IPS-18c (cell line): ENCODE data around the gene PGAP6.
"Not testable (repeated sequence)": the region's sequence is repeated elsewhere in the genome, so short reads cannot be mapped to it uniquely, and the experiment has no call there.

Source experiments
- H3K4me3 ChIP-seq: 2 replicates; pipeline ENCODE4 v1.7.0; 2013; ENCODE audit warnings: low read depth, mild to moderate bottlenecking, low read length, moderate library complexity; ENCODE audit not compliant: insufficient read depth
- H3K9me3 ChIP-seq: one replicate; pipeline ENCODE4 v1.6.1; 2013; ENCODE audit warnings: mild to moderate bottlenecking, low read length, moderate library complexity; ENCODE audit not compliant: control insufficient read depth, insufficient read depth

PGAP6 gene

GRCh38 chr16:362702-362999 lies 19.1 kb downstream of the PGAP6 start:
- not testable (repeated sequence) for H3K4me3 ChIP-seq, H3K9me3 ChIP-seq

- no peaks in the 10 kb centered on the region for H3K9me3 ChIP-seq
- no peak overlapping the region for H3K4me3 ChIP-seq
Observed at GRCh38 chr16:361872-362701, 19.7 kb downstream of the PGAP6 start.

- Histone ChIP-seq H3K9me3 (no peaks in the 10 kb centered on the region), H3K4me3 (no peak overlapping the region)
Observed at GRCh38 chr16:361341-361871, 20.4 kb downstream of the PGAP6 start.

GRCh38 chr16:360698-361336 lies 21.0 kb downstream of the PGAP6 start:
- Histone ChIP-seq H3K9me3 (no peaks in the 10 kb centered on the region), H3K4me3 (no peak overlapping the region)

GRCh38 chr16:359871-360697 lies 21.7 kb downstream of the PGAP6 start:
- Histone ChIP-seq H3K4me3 (no peak overlapping the region), H3K9me3 (no peaks in the 10 kb centered on the region)

- Histone ChIP-seq H3K9me3 (no peaks in the 10 kb centered on the region), H3K4me3 (no peak overlapping the region)
Observed at GRCh38 chr16:359067-359763, 22.6 kb downstream of the PGAP6 start.

GRCh38 chr16:356741-357140 lies 25.0 kb downstream of the PGAP6 start:
- H3K4me3 ChIP-seq = no peak overlapping the region

GRCh38 chr16:354971-355461 lies 26.8 kb downstream of the PGAP6 start:
- Histone ChIP-seq H3K9me3 (no peaks in the 10 kb centered on the region), H3K4me3 (no peak overlapping the region)

More at GRCh38 chr16:356741-357140, 25.0 kb downstream of the PGAP6 start:
- H3K9me3 ChIP-seq = no peaks in the 10 kb centered on the region

- no peak overlapping the region for H3K4me3 ChIP-seq
- H3K9me3 ChIP-seq = no peaks in the 10 kb centered on the region
Observed at GRCh38 chr16:354291-354881, 27.4 kb downstream of the PGAP6 start.

GRCh38 chr16:353404-354290 lies 28.1 kb downstream of the PGAP6 start:
- no peaks in the 10 kb centered on the region for H3K9me3 ChIP-seq
- H3K4me3 ChIP-seq = peak overlapping the region; percentile 57

GRCh38 chr16:352547-353403 lies 29.0 kb downstream of the PGAP6 start, which contains the start of gene AXIN1:
TSS of gene AXIN1 (minus strand) at chr16:352723. CDS start at chr16:347025, 5,698 bp downstream.
- peak within 1 kb of the TSS; percentile 69 for H3K4me3 ChIP-seq
- H3K9me3 ChIP-seq = no peaks in the 10 kb centered on the region

- no peaks in the 10 kb centered on the region for H3K9me3 ChIP-seq
- peak overlapping the region; percentile 69 for H3K4me3 ChIP-seq
Observed at GRCh38 chr16:351804-352520, 29.8 kb downstream of the PGAP6 start.

GRCh38 chr16:350203-350602 lies 31.6 kb downstream of the PGAP6 start:
- H3K4me3 ChIP-seq = no peak overlapping the region
- no peaks in the 10 kb centered on the region for H3K9me3 ChIP-seq

- Histone ChIP-seq H3K9me3 (no peaks in the 10 kb centered on the region), H3K4me3 (no peak overlapping the region)
Observed at GRCh38 chr16:349211-349610, 32.6 kb downstream of the PGAP6 start.
